Endothelial cell of umbilical vein (primary cell): ENCODE data around the gene HPGDS. TPM values are rescaled to one million over a fixed set of nuclear protein-coding genes. Genes with fewer than 3 reads are reported as not detected.

Source experiments
- BruUV-seq: library from RNA; stranded (reverse); fragments of 400-500 nt; replicated peaks from 2 replicates; lab custom pipeline; 2021; lab: Mats Ljungman, UMichigan
- CTCF ChIA-PET: fragments of 300-600, 350-600 bp; sonication (Branson Sonifier 250); formaldehyde crosslinking; loops from one replicate; lab custom pipeline; 2021; ENCODE audit warnings: antibody characterized with exemption, inconsistent platforms; lab: Charles Lee
- POLR2A ChIA-PET: fragments of 300-600, 350-600 bp; sonication (Branson Sonifier 250); formaldehyde crosslinking; loops from one replicate; lab custom pipeline; 2021; ENCODE audit warnings: antibody characterized with exemption, inconsistent platforms; lab: Charles Lee
- DNase-seq: peaks from one replicate; pipeline ENCODE4 v3.0.0-alpha.2; 2011; ENCODE audit warnings: low read depth, low spot score
- FAIRE-seq: peaks from 2 replicates; lab custom pipeline; 2011; peaks lifted over from hg19 to GRCh38; lab: Jason Lieb, UNC
- H2AFZ ChIP-seq: 2 replicates; pipeline ENCODE4 v1.6.0; 2012; ENCODE audit warnings: low read depth, low read length, control low read depth, inconsistent platforms
- H3K27ac ChIP-seq: 2 replicates; pipeline ENCODE4 v1.5.1; 2011; ENCODE audit warnings: low read depth, mild to moderate bottlenecking, control low read depth, low read length, moderate library complexity; ENCODE audit not compliant: insufficient read depth
- H3K27me3 ChIP-seq, 2 experiments: 2 replicates each; pipeline versions ENCODE4 v1.6.0 to v1.6.1; 2011; ENCODE audit warnings: low read length in 2 of 2, mixed read lengths in 1 of 2; ENCODE audit not compliant: control insufficient read depth in 2 of 2, insufficient read depth in 2 of 2
- H3K36me3 ChIP-seq, 2 experiments: 2 replicates in 1 of 2; 3 replicates in 1 of 2; pipeline ENCODE4 v1.5.1; 2011; ENCODE audit warnings: low read length in 2 of 2, mild to moderate bottlenecking in 1 of 2, moderate library complexity in 1 of 2; ENCODE audit not compliant: control insufficient read depth in 2 of 2, insufficient read depth in 2 of 2; ENCODE audit errors: extremely low read depth in 1 of 2
- H3K4me1 ChIP-seq: 3 replicates; pipeline ENCODE4 v1.5.1; 2011; ENCODE audit warnings: mild to moderate bottlenecking, low read length; ENCODE audit not compliant: control insufficient read depth, insufficient read depth; ENCODE audit errors: extremely low read depth
- H3K4me2 ChIP-seq: 2 replicates; pipeline ENCODE4 v1.6.1; 2011; ENCODE audit warnings: low read length, control low read depth, mixed read lengths; ENCODE audit not compliant: insufficient read depth
- H3K4me3 ChIP-seq, 3 experiments: fragments of 200-600 bp in 1 of 3; sonication (generic), shearing (Covaris generic) in 1 of 3; replicated peaks in 1 of 3; 2 replicates each; pipeline ENCODE4 v1.5.1; 2011 to 2016; ENCODE audit warnings: control low read depth in 3 of 3, low read length in 3 of 3, mild to moderate bottlenecking in 2 of 3, inconsistent platforms in 1 of 3, low read depth in 1 of 3, moderate library complexity in 1 of 3; ENCODE audit not compliant: insufficient read depth in 1 of 3
- H3K79me2 ChIP-seq: 2 replicates; pipeline ENCODE4 v1.6.0; 2012; ENCODE audit warnings: low read length, inconsistent platforms; ENCODE audit not compliant: control insufficient read depth, insufficient read depth
- H3K9ac ChIP-seq: replicated peaks from 2 replicates; pipeline ENCODE3; 2011; ENCODE audit warnings: low read length, control low read depth; ENCODE audit not compliant: insufficient read depth; ENCODE audit errors: extremely low read depth
- H3K9me1 ChIP-seq: replicated peaks from 3 replicates; pipeline ENCODE4 v1.6.0; 2011; ENCODE audit warnings: mild to moderate bottlenecking, low read length; ENCODE audit not compliant: control insufficient read depth, insufficient read depth; ENCODE audit errors: extremely low read depth
- H3K9me3 ChIP-seq: replicated peaks from 2 replicates; pipeline ENCODE4 v1.5.1; 2012; ENCODE audit warnings: low read length, inconsistent platforms; ENCODE audit not compliant: control insufficient read depth, insufficient read depth
- H4K20me1 ChIP-seq: replicated peaks from 2 replicates; pipeline ENCODE3; 2011; ENCODE audit warnings: mild to moderate bottlenecking, low read length; ENCODE audit not compliant: control insufficient read depth, insufficient read depth; ENCODE audit errors: extremely low read depth
- EZH2 ChIP-seq: IDR thresholded peaks from 2 replicates; pipeline ENCODE4 v1.6.1; 2012; ENCODE audit warnings: borderline replicate concordance, low read depth, mild to moderate bottlenecking, moderate library complexity, low read length, inconsistent platforms; ENCODE audit not compliant: severe bottlenecking
- FOS ChIP-seq: IDR thresholded peaks from 2 replicates; pipeline ENCODE4 v1.6.1; 2011; ENCODE audit warnings: mild to moderate bottlenecking, low read length, moderate library complexity, borderline replicate concordance; ENCODE audit not compliant: insufficient read depth
- GATA2 ChIP-seq: IDR thresholded peaks from 2 replicates; pipeline ENCODE4 v1.7.0; 2011; ENCODE audit warnings: low read depth, mild to moderate bottlenecking, moderate library complexity, mixed read lengths, low read length; ENCODE audit not compliant: insufficient read length, insufficient read depth
- JUN ChIP-seq: IDR thresholded peaks from 2 replicates; pipeline ENCODE4 v1.6.1; 2011; ENCODE audit warnings: borderline replicate concordance, low read depth; ENCODE audit not compliant: insufficient read length, insufficient read depth
- MYC ChIP-seq: IDR thresholded peaks from one replicate; pipeline ENCODE4 v1.6.1; 2011; ENCODE audit warnings: mild to moderate bottlenecking, low read depth, low read length
- POLR2A ChIP-seq: IDR thresholded peaks from 2 replicates; pipeline ENCODE4 v1.6.1; 2012; ENCODE audit warnings: low read depth, mild to moderate bottlenecking, control low read depth, low read length
- POLR2AphosphoS5 ChIP-seq: IDR thresholded peaks from 2 replicates; pipeline ENCODE4 v1.6.1; 2012; ENCODE audit warnings: low read depth, mild to moderate bottlenecking, control low read depth, low read length, moderate library complexity; ENCODE audit not compliant: insufficient read depth
- dilution Hi-C: fragments of 300-500 bp; cut with MboI; formaldehyde crosslinking; loops from one replicate; pipeline ENCODE4 v1.15.0; 2019; ENCODE audit warnings: low sequenced_read_pairs; ENCODE audit not compliant: extremely low pct_ligation_motif_present
- intact Hi-C: fragments of 100-400 bp; cut with micrococcal nuclease; formaldehyde crosslinking; loops from one replicate; pipeline ENCODE4 v1.10.0; 2022
- polyA plus RNA-seq, 4 experiments: library from polyadenylated mRNA; depleted of rRNA in 3 of 4; stranded (reverse) in 3 of 4; unstranded in 1 of 4; fragments of >200 nt; gene quantifications; 2 replicates each; pipeline versions ENCODE4 v1.2.1 to v1.2.3, GENCODE V29; 2011 to 2012; ENCODE audit warnings: missing spikeins in 1 of 4
- total RNA-seq: library from RNA; stranded (reverse); gene quantifications from 2 replicates; pipeline ENCODE4 v1.2.3, GENCODE V29; 2021
- TF ChIP-seq, protein P1 (sequence below), 2 donors: IDR thresholded peaks; 1 replicate in 1 of 2; 2 replicates in 1 of 2; pipeline ENCODE4 v1.5.1; 2011; ENCODE audit warnings: low read length in 2 of 2, mild to moderate bottlenecking in 2 of 2, moderate library complexity in 2 of 2, control low read depth in 1 of 2, inconsistent platforms in 1 of 2, low read depth in 1 of 2; ENCODE audit not compliant: insufficient read depth in 1 of 2; ENCODE audit errors: extremely low read depth in 1 of 2
- TF ChIP-seq, protein P2 (sequence below): IDR thresholded peaks from 2 replicates; pipeline ENCODE4 v1.6.1; 2011; ENCODE audit not compliant: insufficient read depth, insufficient read length

Gene HPGDS
- total and polyA plus RNA-seq, 2 donors (not counting 3 experiments of a cell fraction or from before 2014, with no cell fraction given): not detected

DNA sequence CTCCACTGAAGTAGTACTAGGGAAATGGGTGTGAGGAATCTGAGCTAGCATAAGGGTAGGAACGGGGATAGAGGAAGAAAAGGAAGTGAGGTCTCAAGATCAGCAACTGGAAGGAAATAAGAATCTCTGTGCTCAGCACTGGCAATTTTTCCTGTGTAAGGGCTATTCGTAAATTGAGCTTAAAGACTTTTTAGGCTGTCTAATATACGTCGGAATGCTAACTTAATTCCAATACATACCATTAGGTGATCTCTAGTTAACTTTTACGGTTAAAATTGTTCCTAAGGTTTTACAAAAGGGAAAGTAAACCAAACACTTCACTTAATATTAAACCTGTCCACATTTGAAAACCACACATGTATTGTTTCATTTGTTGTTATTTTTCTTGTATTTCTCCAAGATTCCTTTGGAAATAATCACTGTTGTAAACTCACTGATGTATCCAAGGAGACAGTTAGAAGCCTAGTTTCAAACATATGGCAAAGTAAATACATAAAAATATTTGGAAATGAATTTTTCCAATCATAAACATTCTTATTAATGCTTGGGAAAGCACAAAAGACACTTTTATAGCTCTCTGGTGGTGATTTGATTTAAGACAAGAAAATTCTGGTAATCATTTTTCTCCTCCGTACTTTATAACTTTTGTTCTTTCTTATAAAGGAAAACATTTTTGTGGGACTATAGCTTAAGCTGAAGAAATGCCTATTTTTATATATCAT is 28.1 kb upstream of the HPGDS start:
- Histone ChIP-seq H3K9me1 (no peaks in the 10 kb centered on the region), H3K9me3 (no peaks in the 10 kb centered on the region), H3K4me3 (no peak overlapping the region), H3K9ac (no peak overlapping the region), H3K36me3 (no peaks in the 10 kb centered on the region), H2AFZ (peak overlapping the region; percentile 1), H4K20me1 (no peaks in the 10 kb centered on the region), H3K27ac (no peak overlapping the region), H3K4me2 (no peak overlapping the region), H3K4me1 (peaks cover 2% of the 10 kb centered on the region), H3K79me2 (no peaks in the 10 kb centered on the region), H3K27me3 (no peaks in the 10 kb centered on the region)
- POLR2A ChIA-PET: no interaction called here
- CTCF ChIA-PET: interaction anchor here (1.4 to 1.6 kb wide), 2 partner anchors 36 to 37 kb away, joined by 5 read pairs; no protein-coding TSS in a partner anchor
- no peak for TF ChIP-seq GATA2
- TF ChIP-seq, protein P1, sequence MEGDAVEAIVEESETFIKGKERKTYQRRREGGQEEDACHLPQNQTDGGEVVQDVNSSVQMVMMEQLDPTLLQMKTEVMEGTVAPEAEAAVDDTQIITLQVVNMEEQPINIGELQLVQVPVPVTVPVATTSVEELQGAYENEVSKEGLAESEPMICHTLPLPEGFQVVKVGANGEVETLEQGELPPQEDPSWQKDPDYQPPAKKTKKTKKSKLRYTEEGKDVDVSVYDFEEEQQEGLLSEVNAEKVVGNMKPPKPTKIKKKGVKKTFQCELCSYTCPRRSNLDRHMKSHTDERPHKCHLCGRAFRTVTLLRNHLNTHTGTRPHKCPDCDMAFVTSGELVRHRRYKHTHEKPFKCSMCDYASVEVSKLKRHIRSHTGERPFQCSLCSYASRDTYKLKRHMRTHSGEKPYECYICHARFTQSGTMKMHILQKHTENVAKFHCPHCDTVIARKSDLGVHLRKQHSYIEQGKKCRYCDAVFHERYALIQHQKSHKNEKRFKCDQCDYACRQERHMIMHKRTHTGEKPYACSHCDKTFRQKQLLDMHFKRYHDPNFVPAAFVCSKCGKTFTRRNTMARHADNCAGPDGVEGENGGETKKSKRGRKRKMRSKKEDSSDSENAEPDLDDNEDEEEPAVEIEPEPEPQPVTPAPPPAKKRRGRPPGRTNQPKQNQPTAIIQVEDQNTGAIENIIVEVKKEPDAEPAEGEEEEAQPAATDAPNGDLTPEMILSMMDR (IDR thresholded peaks at IDR 0.05; ENCODE audit: extremely low read depth in 1 of 2, insufficient read depth in 1 of 2, low read depth in 1 of 2, low read length in 2 of 2): no peak
- no peak for TF ChIP-seq FOS
- no peak for TF ChIP-seq MYC
- TF ChIP-seq JUN: no peak
- no peak for TF ChIP-seq EZH2
- no peak for TF ChIP-seq POLR2A
- TF ChIP-seq, protein P2, sequence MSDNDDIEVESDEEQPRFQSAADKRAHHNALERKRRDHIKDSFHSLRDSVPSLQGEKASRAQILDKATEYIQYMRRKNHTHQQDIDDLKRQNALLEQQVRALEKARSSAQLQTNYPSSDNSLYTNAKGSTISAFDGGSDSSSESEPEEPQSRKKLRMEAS: no peak
- TF ChIP-seq POLR2AphosphoS5: no peak
- dilution Hi-C loops: no loop called here
- no peak for FAIRE-seq
- BruUV-seq: no TSS peak
- DNase-seq: no peak
- intact Hi-C loops: no loop called here
